ENCODE data around the gene GNG2.

- no peak for TF ChIP-seq CTCF (IDR thresholded peaks at IDR 0.05)
- TF ChIP-seq POLR2AphosphoS5 (IDR thresholded peaks at IDR 0.05): no peak
- TF ChIP-seq EP300 (IDR thresholded peaks at IDR 0.05; ENCODE audit: low read depth): no peak
- no peak for TF ChIP-seq POLR2A (IDR thresholded peaks at IDR 0.05)
These were observed 10.2 kb downstream of the GNG2 start for GRCh38 chr14:51870606-51871005.

Data from transverse colon (tissue), 4 donors.